WTC11 (cell line): ENCODE results near the gene SNX19.
A peak's percentile ranks its signal among the peaks of the same experiment; 100 is the strongest.

Experiments
- CBFB ChIP-seq: sonication (generic); formaldehyde crosslinking; IDR thresholded peaks from 2 replicates; pipeline ENCODE4 v1.8.1; 2022; ENCODE audit warnings: mild to moderate bottlenecking, low read depth, missing genetic modification reagents
- ESRRA ChIP-seq: sonication (generic); formaldehyde crosslinking; IDR thresholded peaks from 2 replicates; pipeline ENCODE4 v1.8.1; 2022; ENCODE audit warnings: mild to moderate bottlenecking, missing genetic modification reagents, borderline replicate concordance
- RELA ChIP-seq: sonication (generic); formaldehyde crosslinking; IDR thresholded peaks from 2 replicates; pipeline ENCODE4 v1.8.1; 2022; ENCODE audit warnings: missing genetic modification reagents, mild to moderate bottlenecking, borderline replicate concordance
- ZNF263 ChIP-seq: sonication (generic); formaldehyde crosslinking; IDR thresholded peaks from 2 replicates; pipeline ENCODE4 v1.8.1; 2022; ENCODE audit warnings: low read depth, mild to moderate bottlenecking, moderate library complexity, missing genetic modification reagents
- TF ChIP-seq, protein P1 (sequence below): sonication (generic); formaldehyde crosslinking; IDR thresholded peaks from 2 replicates; pipeline ENCODE4 v1.8.1; 2023; ENCODE audit warnings: mild to moderate bottlenecking, missing genetic modification reagents, moderate library complexity
- TF ChIP-seq, protein P2 (sequence below): sonication (generic); formaldehyde crosslinking; IDR thresholded peaks from 2 replicates; pipeline ENCODE4 v1.8.1; 2022; ENCODE audit warnings: mild to moderate bottlenecking, moderate library complexity, missing genetic modification reagents

DNA sequence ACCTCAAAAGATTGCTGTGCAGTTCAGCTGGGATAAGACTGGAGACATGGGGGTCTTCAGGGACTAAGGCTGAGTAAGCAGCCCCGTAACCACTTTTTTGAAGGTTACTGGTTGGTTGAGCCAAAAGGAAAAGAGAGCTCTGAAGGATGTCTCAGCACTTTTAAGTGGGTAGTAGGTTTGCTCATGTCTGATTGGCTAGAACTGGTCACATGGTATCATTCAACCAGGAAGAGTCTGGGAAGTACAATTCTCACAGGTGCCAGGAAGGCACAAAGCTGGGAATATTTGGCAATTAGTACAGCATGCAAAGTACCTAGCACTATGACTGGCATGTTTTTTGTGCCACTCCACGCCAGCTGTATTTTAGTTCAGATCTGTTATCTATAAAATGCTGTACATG lies 58.1 kb downstream of the SNX19 start:
- no peak for TF ChIP-seq ESRRA (CRISPR knock-in tag)
- TF ChIP-seq, protein P1, sequence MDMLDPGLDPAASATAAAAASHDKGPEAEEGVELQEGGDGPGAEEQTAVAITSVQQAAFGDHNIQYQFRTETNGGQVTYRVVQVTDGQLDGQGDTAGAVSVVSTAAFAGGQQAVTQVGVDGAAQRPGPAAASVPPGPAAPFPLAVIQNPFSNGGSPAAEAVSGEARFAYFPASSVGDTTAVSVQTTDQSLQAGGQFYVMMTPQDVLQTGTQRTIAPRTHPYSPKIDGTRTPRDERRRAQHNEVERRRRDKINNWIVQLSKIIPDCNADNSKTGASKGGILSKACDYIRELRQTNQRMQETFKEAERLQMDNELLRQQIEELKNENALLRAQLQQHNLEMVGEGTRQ = peak; percentile 70
- TF ChIP-seq ZNF263 = no peak
- TF ChIP-seq, protein P2, sequence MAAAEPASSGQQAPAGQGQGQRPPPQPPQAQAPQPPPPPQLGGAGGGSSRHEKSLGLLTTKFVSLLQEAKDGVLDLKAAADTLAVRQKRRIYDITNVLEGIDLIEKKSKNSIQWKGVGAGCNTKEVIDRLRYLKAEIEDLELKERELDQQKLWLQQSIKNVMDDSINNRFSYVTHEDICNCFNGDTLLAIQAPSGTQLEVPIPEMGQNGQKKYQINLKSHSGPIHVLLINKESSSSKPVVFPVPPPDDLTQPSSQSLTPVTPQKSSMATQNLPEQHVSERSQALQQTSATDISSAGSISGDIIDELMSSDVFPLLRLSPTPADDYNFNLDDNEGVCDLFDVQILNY (CRISPR knock-in tag) = no peak
- no peak for TF ChIP-seq RELA (CRISPR knock-in tag)
- TF ChIP-seq CBFB (CRISPR knock-in tag) = no peak
